HG02973 (cell line): ENCODE measurements around the gene SEPTIN8.
"Not testable (repeated sequence)": the region's sequence is repeated elsewhere in the genome, so short reads cannot be mapped to it uniquely, and the experiment has no call there.

Experiments used
- ATAC-seq: cut with Tn5 transposase; IDR thresholded peaks from one replicate; pipeline ENCODE4 v1.9.1; 2021; ENCODE audit warnings: moderate library complexity; ENCODE audit not compliant: unreplicated experiment

The SEPTIN8 gene

GRCh38 chr5:132812781-132813598 is 36.0 kb upstream of the SEPTIN8 start, which contains the start of gene SOWAHA:
Gene SOWAHA (plus strand): TSS chr5:132813302. CDS start chr5:132813622, 320 bp downstream.
- ATAC-seq, result no peak

- ATAC-seq, result no peak
Measured at GRCh38 chr5:132812123-132812765, 35.2 kb upstream of the SEPTIN8 start.

- ATAC-seq, result no peak
Measured at GRCh38 chr5:132810605-132811004, 33.6 kb upstream of the SEPTIN8 start.

- ATAC-seq, result no peak
Measured at GRCh38 chr5:132808866-132809265, 31.8 kb upstream of the SEPTIN8 start.

- ATAC-seq, result no peak
Measured at GRCh38 chr5:132808448-132808847, 31.4 kb upstream of the SEPTIN8 start.

GRCh38 chr5:132807163-132807838 is 30.3 kb upstream of the SEPTIN8 start:
- no peak for ATAC-seq

- not testable (repeated sequence) for ATAC-seq
Measured at GRCh38 chr5:132806804-132807162, 29.7 kb upstream of the SEPTIN8 start.

- ATAC-seq, result not testable (repeated sequence)
Measured at GRCh38 chr5:132805872-132806271, 28.8 kb upstream of the SEPTIN8 start.

- ATAC-seq, result not testable (repeated sequence)
Measured at GRCh38 chr5:132804219-132804618, 27.2 kb upstream of the SEPTIN8 start.

GRCh38 chr5:132802685-132803066 is 25.6 kb upstream of the SEPTIN8 start:
- not testable (repeated sequence) for ATAC-seq

- ATAC-seq, result no peak
Measured at GRCh38 chr5:132802044-132802684, 25.1 kb upstream of the SEPTIN8 start.

- no peak for ATAC-seq
Measured at GRCh38 chr5:132800545-132800944, 23.5 kb upstream of the SEPTIN8 start.

- ATAC-seq, result no peak
Measured at GRCh38 chr5:132799392-132799791, 22.4 kb upstream of the SEPTIN8 start.

- ATAC-seq, result no peak
Measured at GRCh38 chr5:132797651-132798050, 20.6 kb upstream of the SEPTIN8 start.

- ATAC-seq, result no peak
Measured at GRCh38 chr5:132791026-132791425, 14.0 kb upstream of the SEPTIN8 start.

GRCh38 chr5:132790201-132790865 is 13.3 kb upstream of the SEPTIN8 start:
- ATAC-seq, result no peak

GRCh38 chr5:132788990-132789886 is 12.2 kb upstream of the SEPTIN8 start:
- no peak for ATAC-seq

- no peak for ATAC-seq
Measured at GRCh38 chr5:132788508-132788907, 11.5 kb upstream of the SEPTIN8 start.

- no peak for ATAC-seq
Measured at GRCh38 chr5:132787076-132787475, 10.0 kb upstream of the SEPTIN8 start.

- ATAC-seq, result no peak
Measured at GRCh38 chr5:132785864-132786263, 8.8 kb upstream of the SEPTIN8 start.
